DND-41 (cell line): Measurements from ENCODE around the gene GOLGA6C.
"Not testable (repeated sequence)": the region's sequence is repeated elsewhere in the genome, so short reads cannot be mapped to it uniquely, and the experiment has no call there.

ENCODE experiments used
- CTCF ChIP-seq: IDR thresholded peaks from 2 replicates; pipeline ENCODE4 v1.5.1; 2012; ENCODE audit warnings: borderline replicate concordance, low read length, moderate library complexity, mild to moderate bottlenecking; ENCODE audit not compliant: poor library complexity, severe bottlenecking; ENCODE audit errors: extremely low read depth
- EZH2 ChIP-seq: IDR thresholded peaks from 3 replicates; pipeline ENCODE4 v1.6.1; 2012; ENCODE audit warnings: borderline replicate concordance, low read depth, mild to moderate bottlenecking, moderate library complexity, low read length, inconsistent platforms; ENCODE audit not compliant: severe bottlenecking

- not testable (repeated sequence) for TF ChIP-seq CTCF, EZH2
These were observed 32.9 kb upstream of the GOLGA6C start for GRCh38 chr15:75225102-75225836.
